ENCODE data around the gene RTRAF. TPM values are rescaled to one million over a fixed set of nuclear protein-coding genes. Genes with fewer than 3 reads are reported as not detected.

The RTRAF gene
- polyA plus RNA-seq, 1 of the 3 experiments (the other 2 are of a cell fraction): 43.6 TPM

GRCh38 chr14:52039124-52039815 is 49.9 kb downstream of the RTRAF start:
- H3K27ac ChIP-seq (ENCODE audit: low read depth in 2 of 2, low read length in 1 of 2): no peak overlapping the region
- ChIA-PET CTCF (interaction anchor here (1.0 kb wide), 1 partner anchor 9 kb away, joined by 3 read pairs; no protein-coding TSS in a partner anchor), POLR2A (no interaction called here)
- H3K9me3 ChIP-seq: no peaks in the 10 kb centered on the region
- 74% methylated on average over 7 of the region's 7 CpGs for WGBS (ENCODE audit: low lambda C conversion rate)
- no peak overlapping the region for H2AFZ ChIP-seq (ENCODE audit: low read depth)
- H3K9ac ChIP-seq: no peak overlapping the region
- peaks cover 0 to 53% of the 10 kb centered on the region in 2 experiments for H3K36me3 ChIP-seq (replicated peaks in 1 of 2; ENCODE audit: control insufficient read depth in 1 of 2, insufficient read depth in 2 of 2, low read length in 1 of 2)
- H3K9me2 ChIP-seq: no peaks in the 10 kb centered on the region
- no peak overlapping the region for H3K4me3 ChIP-seq (ENCODE audit: low read depth in 2 of 2, low read length in 1 of 2)
- H3K79me2 ChIP-seq (ENCODE audit: insufficient read depth): peaks cover 15% of the 10 kb centered on the region; the same call in 1 of the 2 replicates
- no peaks in the 10 kb centered on the region for H3K27me3 ChIP-seq (ENCODE audit: insufficient read depth)
- H3K4me2 ChIP-seq: no peak overlapping the region
- DNase-seq: no peak
- TF ChIP-seq IRF3 (IDR thresholded peaks at IDR 0.05; ENCODE audit: low read depth, low read length) (no peak), SIN3A (IDR thresholded peaks at IDR 0.05; ENCODE audit: borderline replicate concordance, low read depth, low read length) (no peak), MXI1 (IDR thresholded peaks at IDR 0.05; ENCODE audit: low read depth, low read length) (no peak), NFIC (IDR thresholded peaks at IDR 0.05; ENCODE audit: borderline replicate concordance) (no peak), RAD21 (IDR thresholded peaks at IDR 0.05; ENCODE audit: low read length) (no peak), CTCF (IDR thresholded peaks at IDR 0.05) (no peak), USF2 (IDR thresholded peaks at IDR 0.05; ENCODE audit: borderline replicate concordance, low read depth, low read length) (no peak), JUND (IDR thresholded peaks at IDR 0.05) (no peak), USF1 (IDR thresholded peaks at IDR 0.05; ENCODE audit: borderline replicate concordance, low read depth) (no peak), YY1 (IDR thresholded peaks at IDR 0.05; ENCODE audit: low read depth) (no peak), RFX5 (IDR thresholded peaks at IDR 0.05; ENCODE audit: low read length) (no peak)
- H3K4me1 ChIP-seq (ENCODE audit: control insufficient read depth in 1 of 2, insufficient read depth in 2 of 2, low read depth in 1 of 2, low read length in 1 of 2): peaks cover 0 to 8% of the 10 kb centered on the region in 2 experiments; a peak in 1 of 4 replicates
- H4K20me1 ChIP-seq (ENCODE audit: insufficient read depth): no peaks in the 10 kb centered on the region
- H3F3A ChIP-seq (replicated peaks; ENCODE audit: insufficient read depth): no peaks in the 10 kb centered on the region

GRCh38 chr14:52040598-52040997 is 51.3 kb downstream of the RTRAF start:
- H3K4me3 ChIP-seq (ENCODE audit: low read depth in 2 of 2, low read length in 1 of 2): no peak overlapping the region
- no peaks in the 10 kb centered on the region for H3K9me2 ChIP-seq
- TF ChIP-seq GATA2 (CRISPR knock-in tag; IDR thresholded peaks at IDR 0.05) (no peak), POLR2AphosphoS5 (IDR thresholded peaks at IDR 0.05; ENCODE audit: low read depth, low read length) (no peak)
- no peak for DNase-seq
- H3F3A ChIP-seq (replicated peaks; ENCODE audit: insufficient read depth): peaks cover 7% of the 10 kb centered on the region
- no peak overlapping the region for H2AFZ ChIP-seq (ENCODE audit: low read depth)
- no peaks in the 10 kb centered on the region for H4K20me1 ChIP-seq (ENCODE audit: insufficient read depth)
- H3K27ac ChIP-seq (ENCODE audit: low read depth in 2 of 2, low read length in 1 of 2): no peak overlapping the region
- no peaks in the 10 kb centered on the region for H3K27me3 ChIP-seq (ENCODE audit: insufficient read depth)
- no peak overlapping the region for H3K9ac ChIP-seq
- ChIA-PET POLR2A (no interaction called here), CTCF (interaction anchor here (0.6 kb wide), 1 partner anchor 255 kb away, joined by 3 read pairs; no protein-coding TSS in a partner anchor)
- no peaks in the 10 kb centered on the region for H3K9me3 ChIP-seq
- WGBS (ENCODE audit: low lambda C conversion rate): 85% methylated on average over 7 of the region's 7 CpGs
- H3K79me2 ChIP-seq (ENCODE audit: insufficient read depth): peaks cover 14% of the 10 kb centered on the region
- no peak overlapping the region for H3K4me2 ChIP-seq
- peaks cover 0 to 16% of the 10 kb centered on the region in 2 experiments; a peak in 3 of 4 replicates for H3K4me1 ChIP-seq (ENCODE audit: control insufficient read depth in 1 of 2, insufficient read depth in 2 of 2, low read depth in 1 of 2, low read length in 1 of 2)
- peaks cover 0 to 48% of the 10 kb centered on the region in 2 experiments for H3K36me3 ChIP-seq (replicated peaks in 1 of 2; ENCODE audit: control insufficient read depth in 1 of 2, insufficient read depth in 2 of 2, low read length in 1 of 2)

Measured in SK-N-SH (cell line).